GM12873 (cell line): ENCODE measurements around the gene CA4.
A peak's percentile ranks its signal among the peaks of the same experiment; 100 is the strongest.

Source experiments
- CTCF ChIP-seq: IDR thresholded peaks from 2 replicates; pipeline ENCODE4 v1.5.1; 2012; ENCODE audit warnings: low read depth, mild to moderate bottlenecking, moderate library complexity, low read length, control low read depth; ENCODE audit not compliant: insufficient read depth; ENCODE audit errors: missing control alignments

CA4 gene

GRCh38 chr17:60135151-60135950 is 14.4 kb upstream of the CA4 start:
- TF ChIP-seq CTCF = no peak

DNA sequence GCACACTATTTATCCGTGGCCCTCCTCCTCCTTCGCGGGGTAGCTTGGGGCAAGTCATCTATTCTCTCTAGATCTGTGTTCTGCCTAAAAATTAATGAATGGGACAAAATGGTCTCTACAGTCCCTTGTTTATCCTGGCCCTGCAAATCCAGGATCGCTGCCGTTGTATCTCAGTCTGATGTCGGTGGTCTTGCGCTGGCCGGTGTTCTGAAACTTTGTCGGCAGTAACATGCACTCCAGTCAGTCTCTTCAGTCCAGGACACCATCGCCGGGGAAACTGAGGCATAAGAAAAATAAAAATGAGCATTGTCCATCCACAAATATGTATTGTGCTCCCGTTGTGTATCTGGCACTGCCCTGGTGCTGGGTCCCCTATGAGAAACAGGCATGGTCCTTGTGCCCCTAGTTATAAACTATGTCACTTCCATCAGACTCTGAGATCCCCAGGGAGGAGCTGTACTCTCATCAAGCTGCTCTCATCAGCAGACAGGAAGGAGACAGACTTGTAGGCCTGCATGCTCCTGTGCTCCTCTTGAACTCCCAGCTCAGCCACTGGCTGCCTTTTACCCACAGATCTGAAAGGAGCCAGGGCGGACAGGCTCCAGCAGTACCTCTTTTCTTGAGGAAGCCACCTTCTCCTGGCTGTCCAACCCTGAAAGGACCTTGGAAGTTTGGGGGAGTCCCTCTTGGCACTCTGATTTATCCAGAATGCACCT is 13.7 kb upstream of the CA4 start:
- TF ChIP-seq CTCF = no peak

DNA sequence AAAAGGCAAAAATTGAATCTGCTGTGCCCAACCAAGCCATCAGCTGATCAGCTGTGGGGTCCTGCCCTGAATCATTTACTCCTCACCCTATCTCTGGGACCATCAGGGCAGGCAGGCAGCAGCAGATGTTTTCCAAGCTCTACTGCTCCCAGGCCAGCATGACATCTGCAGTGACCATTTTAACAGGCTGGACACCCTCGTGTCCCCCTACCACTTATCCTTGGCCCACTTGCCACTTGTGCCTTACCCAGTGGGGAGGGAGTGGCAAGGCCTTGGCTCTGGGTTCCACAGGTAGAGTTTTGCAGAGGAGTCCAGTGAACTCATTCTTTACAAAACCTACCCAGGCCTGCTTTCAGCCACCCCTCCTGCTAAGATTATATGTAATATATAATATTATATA is 12.0 kb upstream of the CA4 start:
- TF ChIP-seq CTCF = no peak

- no peak for TF ChIP-seq CTCF
Measured at GRCh38 chr17:60138769-60139437, 10.9 kb upstream of the CA4 start.

- peak; percentile 57 for TF ChIP-seq CTCF
Measured at GRCh38 chr17:60139438-60140285, 10.1 kb upstream of the CA4 start.

DNA sequence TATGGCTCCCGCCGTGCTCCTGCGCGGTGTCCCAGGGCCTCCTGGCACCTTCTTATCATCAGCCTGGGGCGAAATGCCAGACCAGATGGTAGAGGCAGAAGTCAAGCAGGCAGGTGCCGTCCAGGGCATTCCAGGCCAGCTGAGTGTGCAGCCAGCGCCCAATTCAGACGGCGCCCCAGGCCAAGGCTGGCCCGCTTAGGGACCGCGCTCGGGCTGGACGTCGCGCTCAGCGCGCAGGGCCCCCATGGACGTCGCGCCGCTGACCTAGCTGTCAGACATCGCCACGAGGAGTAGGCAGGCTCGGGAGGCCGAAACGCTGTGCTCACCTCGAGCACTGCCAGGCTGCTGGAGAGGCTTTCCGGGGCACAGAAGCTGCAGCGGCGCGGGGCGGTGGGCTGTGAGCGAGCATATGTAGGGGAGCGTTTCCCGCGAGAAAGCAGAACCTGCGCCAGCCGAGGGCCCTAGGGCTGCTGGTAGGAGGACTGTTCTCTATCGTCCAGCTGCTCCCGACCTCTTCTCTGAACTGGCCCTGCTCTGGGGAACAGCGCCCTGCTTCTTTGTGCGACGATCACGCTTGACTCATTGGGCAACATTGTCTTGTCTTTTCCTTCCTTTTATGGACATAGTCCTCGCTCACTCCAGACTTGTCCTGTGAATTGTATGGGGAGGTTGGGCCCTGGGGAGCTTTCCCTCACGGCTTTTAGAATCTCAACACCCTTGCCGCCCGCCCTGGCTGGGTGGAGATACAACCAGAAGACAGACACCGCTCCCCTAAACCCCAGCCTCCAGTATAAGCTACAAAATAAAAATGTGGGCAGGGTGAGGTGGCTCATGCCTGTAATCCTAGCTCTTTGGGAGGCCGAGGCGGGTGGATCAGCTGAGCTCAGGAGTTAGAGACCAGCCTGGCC is 8.4 kb upstream of the CA4 start:
- no peak for TF ChIP-seq CTCF
